BLaER1 (cell line): ENCODE results near the gene STK16.
"Not testable (repeated sequence)": the region's sequence is repeated elsewhere in the genome, so short reads cannot be mapped to it uniquely, and the experiment has no call there.

Experiments used
- H3K27ac ChIP-seq: shearing (Covaris generic); formaldehyde crosslinking; 2 replicates; pipeline ENCODE4 v1.8.1; 2022
- H3K27me3 ChIP-seq: shearing (Covaris generic); formaldehyde crosslinking; 2 replicates; pipeline ENCODE4 v1.8.1; 2022
- H3K36me3 ChIP-seq: shearing (Covaris generic); formaldehyde crosslinking; 2 replicates; pipeline ENCODE4 v1.8.1; 2022
- H3K4me1 ChIP-seq: shearing (Covaris generic); formaldehyde crosslinking; 2 replicates; pipeline ENCODE4 v1.8.1; 2022
- H3K4me2 ChIP-seq: shearing (Covaris generic); formaldehyde crosslinking; 2 replicates; pipeline ENCODE4 v1.8.1; 2022
- H3K4me3 ChIP-seq: shearing (Covaris generic); formaldehyde crosslinking; 2 replicates; pipeline ENCODE4 v1.8.1; 2022
- H3K9ac ChIP-seq: shearing (Covaris generic); formaldehyde crosslinking; 2 replicates; pipeline ENCODE4 v1.8.1; 2022
- H3K9me3 ChIP-seq: shearing (Covaris generic); formaldehyde crosslinking; 2 replicates; pipeline ENCODE4 v1.8.1; 2022
- H4K20me1 ChIP-seq: shearing (Covaris generic); formaldehyde crosslinking; 2 replicates; pipeline ENCODE4 v1.8.1; 2022
- Cebpa-rat ChIP-seq: shearing (Covaris generic); IDR thresholded peaks from 2 replicates; pipeline ENCODE4 v1.8.1; 2022

STK16 gene

GRCh38 chr2:219250049-219250781 lies 4.9 kb downstream of the STK16 start:
- no peak for TF ChIP-seq Cebpa-rat
- peaks cover 18% of the 10 kb centered on the region; the same call in 1 of the 2 replicates for H3K36me3 ChIP-seq
- H3K9me3 ChIP-seq = no peaks in the 10 kb centered on the region
- peak overlapping the region; percentile 69 for H3K27ac ChIP-seq
- H3K4me1 ChIP-seq = peaks cover 97% of the 10 kb centered on the region
- H4K20me1 ChIP-seq = 0 out of 2 replicates have a peak, but pooled peaks cover 5% of the 10 kb centered on the region
- H3K27me3 ChIP-seq = peaks cover 16% of the 10 kb centered on the region; the same call in 1 of the 2 replicates
- peak overlapping the region; percentile 98 for H3K4me2 ChIP-seq
- H3K9ac ChIP-seq = peak overlapping the region; percentile 46
- H3K4me3 ChIP-seq = peak overlapping the region; percentile 48

- H3K27me3 ChIP-seq = peaks cover 16% of the 10 kb centered on the region; the same call in 1 of the 2 replicates
- H3K9me3 ChIP-seq = no peaks in the 10 kb centered on the region
- peaks cover 87% of the 10 kb centered on the region for H3K4me1 ChIP-seq
- H3K36me3 ChIP-seq = peaks cover 18% of the 10 kb centered on the region; the same call in 1 of the 2 replicates
- H3K9ac ChIP-seq = no peak overlapping the region
- no peak overlapping the region for H3K27ac ChIP-seq
- H3K4me2 ChIP-seq = peak overlapping the region; percentile 98
- 0 out of 2 replicates have a peak, but pooled peaks cover 5% of the 10 kb centered on the region for H4K20me1 ChIP-seq
- no peak for TF ChIP-seq Cebpa-rat
- H3K4me3 ChIP-seq = no peak overlapping the region
Observed at GRCh38 chr2:219251656-219252055, 6.4 kb downstream of the STK16 start.

- Histone ChIP-seq H3K9ac (peak overlapping the region; percentile 71; the same call in 1 of the 2 replicates), H3K4me1 (peaks cover 83% of the 10 kb centered on the region), H3K36me3 (peaks cover 17% of the 10 kb centered on the region; the same call in 1 of the 2 replicates), H3K27me3 (peaks cover 16% of the 10 kb centered on the region; the same call in 1 of the 2 replicates), H3K4me2 (peak overlapping the region; percentile 98), H3K9me3 (no peaks in the 10 kb centered on the region), H3K4me3 (peak overlapping the region; percentile 71), H3K27ac (no peak overlapping the region), H4K20me1 (0 out of 2 replicates have a peak, but pooled peaks cover 5% of the 10 kb centered on the region)
- TF ChIP-seq Cebpa-rat = no peak
Observed at GRCh38 chr2:219252084-219252483, 6.8 kb downstream of the STK16 start.

DNA sequence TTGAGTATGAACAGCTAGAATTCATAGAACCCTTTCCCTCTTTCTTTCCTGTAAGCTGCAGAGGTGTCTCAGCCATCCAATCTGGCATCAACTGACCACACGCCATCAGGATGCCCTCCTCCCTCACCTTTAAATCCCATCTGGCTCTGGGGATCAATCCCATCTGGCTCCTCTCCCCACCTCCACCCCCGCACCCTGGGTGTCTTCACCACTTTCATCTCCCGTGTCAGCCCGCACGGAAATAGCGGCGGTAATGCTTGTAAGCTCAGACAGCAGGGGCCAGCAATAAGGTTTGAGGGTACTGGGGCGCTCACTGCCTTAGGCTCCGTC lies 7.3 kb downstream of the STK16 start:
- Histone ChIP-seq H3K4me2 (peak overlapping the region; percentile 98), H3K27me3 (peaks cover 16% of the 10 kb centered on the region; the same call in 1 of the 2 replicates), H3K9ac (peak overlapping the region; percentile 71), H3K27ac (peak overlapping the region; percentile 67; the same call in 1 of the 2 replicates), H4K20me1 (0 out of 2 replicates have a peak, but pooled peaks cover 5% of the 10 kb centered on the region), H3K4me3 (peak overlapping the region; percentile 71), H3K4me1 (peaks cover 78% of the 10 kb centered on the region), H3K9me3 (no peaks in the 10 kb centered on the region), H3K36me3 (peaks cover 14% of the 10 kb centered on the region; the same call in 1 of the 2 replicates)
- no peak for TF ChIP-seq Cebpa-rat

DNA sequence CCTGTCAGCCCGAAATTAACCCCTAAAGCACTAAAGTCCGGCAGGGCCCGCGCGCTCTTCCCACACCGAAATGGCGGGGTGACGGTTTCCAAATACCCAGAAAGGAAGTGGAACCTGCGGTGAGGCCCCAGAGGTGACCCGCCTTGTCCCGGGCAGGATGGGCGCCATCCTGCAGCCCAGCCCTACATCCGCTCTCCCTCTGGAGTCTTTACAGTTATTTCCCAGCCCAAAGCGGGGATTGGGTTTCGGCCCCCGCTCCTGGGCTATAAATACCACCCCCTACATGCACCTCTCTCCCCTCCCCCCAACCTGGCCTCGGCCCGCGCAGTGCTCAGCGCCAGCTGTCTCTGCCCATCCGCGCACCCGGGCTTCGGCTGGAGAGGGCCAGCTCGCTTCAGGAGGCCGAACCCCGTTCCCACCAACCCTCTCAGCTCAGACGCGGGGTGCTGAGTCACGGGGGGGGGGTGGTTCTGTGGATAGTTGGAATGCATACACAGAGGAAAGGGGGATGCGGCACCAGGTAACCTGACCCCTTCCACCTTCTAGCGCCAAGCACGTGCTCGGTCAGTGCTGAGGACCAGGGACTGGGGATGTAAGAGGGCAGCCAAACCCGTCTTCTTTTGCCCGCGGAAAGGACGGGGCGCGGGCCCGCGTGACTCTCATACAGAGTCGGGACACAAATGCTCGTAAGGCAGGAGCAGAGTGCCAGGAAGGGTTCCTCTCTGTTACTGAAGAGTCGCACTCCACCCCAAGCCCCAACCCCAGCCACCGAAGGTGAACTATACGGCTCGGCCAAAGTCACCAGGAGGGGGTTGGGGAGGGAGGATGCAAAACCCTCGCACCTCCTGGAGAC lies 7.8 kb downstream of the STK16 start, which contains the start of gene TUBA4B:
TSS of gene TUBA4B (plus strand) at position 344 of the 853 bp plus-strand sequence. CDS start at position 509, 165 bp downstream.
- Histone ChIP-seq H3K4me3 (peak within 1 kb of the TSS; percentile 71), H3K4me1 (peaks cover 72% of the 10 kb centered on the region), H3K36me3 (peaks cover 13% of the 10 kb centered on the region; the same call in 1 of the 2 replicates), H4K20me1 (0 out of 2 replicates have a peak, but pooled peaks cover 5% of the 10 kb centered on the region), H3K27me3 (peaks cover 16% of the 10 kb centered on the region; the same call in 1 of the 2 replicates), H3K9me3 (no peaks in the 10 kb centered on the region), H3K4me2 (peak within 1 kb of the TSS; percentile 98), H3K9ac (peak within 1 kb of the TSS; percentile 71), H3K27ac (peak within 1 kb of the TSS; percentile 67)
- no peak for TF ChIP-seq Cebpa-rat

DNA sequence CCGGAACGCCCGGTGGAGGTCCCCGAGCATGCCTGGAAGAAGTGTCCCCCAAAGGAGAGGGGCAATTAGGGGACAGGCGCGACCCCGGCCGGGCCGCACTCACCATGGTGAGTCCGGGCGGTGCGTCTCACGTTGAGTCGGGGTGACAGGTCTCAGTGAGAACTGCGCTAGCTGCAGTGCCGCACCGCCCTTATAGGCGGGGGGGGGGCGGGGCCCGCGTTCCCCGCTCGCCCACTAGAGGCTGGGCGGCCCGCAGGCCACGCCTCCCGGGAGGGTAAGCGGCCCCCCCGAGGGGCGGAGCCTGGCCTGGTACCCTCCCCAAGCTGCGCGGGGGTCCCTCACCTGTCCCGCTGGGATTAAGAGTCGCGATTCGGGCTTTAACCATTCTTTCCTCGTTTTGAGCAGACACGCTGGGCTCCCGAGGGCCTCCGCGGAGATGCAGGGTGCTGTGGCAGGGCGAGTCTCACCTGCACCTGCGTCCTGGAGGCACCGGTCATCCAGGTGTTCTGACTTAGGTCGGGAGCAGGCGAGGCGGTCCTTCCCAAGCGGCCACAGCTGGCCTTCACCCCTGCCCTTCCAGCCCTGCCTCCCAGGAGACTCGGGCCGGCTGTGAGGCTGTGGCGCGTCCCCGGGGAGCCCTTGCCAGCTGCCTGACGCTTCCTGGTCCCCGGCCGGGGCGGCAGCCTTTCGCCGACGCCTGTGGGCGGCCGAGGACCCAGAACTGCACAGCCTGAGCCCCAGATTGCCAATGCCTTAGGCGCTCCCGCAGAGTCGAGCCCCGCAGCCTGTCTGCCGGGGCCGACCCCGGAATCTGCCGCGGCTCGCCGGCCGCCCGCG lies 8.7 kb downstream of the STK16 start, which contains the start of gene TUBA4A:
TSS of gene TUBA4A (minus strand) at position 166 of the 837 bp plus-strand sequence. CDS start at position 106, 60 bp downstream.
- H3K27ac ChIP-seq = peak within 1 kb of the TSS; percentile 67

GRCh38 chr2:219254590-219255201 lies 9.4 kb downstream of the STK16 start:
- Histone ChIP-seq H3K4me2 (peak overlapping the region; percentile 98), H4K20me1 (no peaks in the 10 kb centered on the region), H3K4me1 (peaks cover 57% of the 10 kb centered on the region), H3K27me3 (peaks cover 16% of the 10 kb centered on the region; the same call in 1 of the 2 replicates), H3K9ac (peak overlapping the region; percentile 42; the same call in 1 of the 2 replicates), H3K4me3 (peak overlapping the region; percentile 71), H3K27ac (peak overlapping the region; percentile 67), H3K9me3 (no peaks in the 10 kb centered on the region), H3K36me3 (peaks cover 10% of the 10 kb centered on the region; the same call in 1 of the 2 replicates)
- TF ChIP-seq Cebpa-rat = 0 out of 2 replicates have a peak, but pooled peaks have one; percentile 25

More for the DNA sequence above, 8.7 kb downstream of the STK16 start, which contains the start of gene TUBA4A:
- peaks cover 16% of the 10 kb centered on the region; the same call in 1 of the 2 replicates for H3K27me3 ChIP-seq
- peaks cover 10% of the 10 kb centered on the region; the same call in 1 of the 2 replicates for H3K36me3 ChIP-seq
- H3K9me3 ChIP-seq = no peaks in the 10 kb centered on the region
- H3K4me2 ChIP-seq = peak within 1 kb of the TSS; percentile 98
- peaks cover 64% of the 10 kb centered on the region for H3K4me1 ChIP-seq
- H3K9ac ChIP-seq = peak within 1 kb of the TSS; percentile 71
- peak within 1 kb of the TSS; percentile 71 for H3K4me3 ChIP-seq
- 0 out of 2 replicates have a peak, but pooled peaks cover 2% of the 10 kb centered on the region for H4K20me1 ChIP-seq
- TF ChIP-seq Cebpa-rat = no peak

- not testable (repeated sequence) for H3K27me3 ChIP-seq, H3K9ac ChIP-seq, H3K9me3 ChIP-seq, H3K27ac ChIP-seq, H3K36me3 ChIP-seq, H3K4me2 ChIP-seq, H4K20me1 ChIP-seq, H3K4me3 ChIP-seq
- peaks cover 31% of the 10 kb centered on the region for H3K4me1 ChIP-seq
Observed at GRCh38 chr2:219258942-219259341, 13.7 kb downstream of the STK16 start.
